HG03039 (cell line): ENCODE results near the gene NUP205.

ENCODE experiments used
- ATAC-seq: cut with Tn5 transposase; IDR thresholded peaks from one replicate; pipeline ENCODE4 v1.9.1; 2021; ENCODE audit warnings: mild to moderate bottlenecking, moderate library complexity; ENCODE audit not compliant: unreplicated experiment

NUP205 gene

GRCh38 chr7:135697276-135698049 lies 139.7 kb downstream of the NUP205 start:
- no peak for ATAC-seq
